SK-N-SH (cell line): Measurements from ENCODE around the gene ANAPC2. TPM values are rescaled to one million over a fixed set of nuclear protein-coding genes. Genes with fewer than 3 reads are reported as not detected.
A peak's percentile ranks its signal among the peaks of the same experiment; 100 is the strongest.

ENCODE experiments used
- CTCF ChIA-PET: fragments of 300-600, 350-600 bp; formaldehyde crosslinking; extraction: SDS; loops from one replicate; lab custom pipeline; 2021; lab: Yijun Ruan, JAX
- POLR2A ChIA-PET: fragments of 350-600 bp; sonication (Branson Sonifier 250); formaldehyde crosslinking; extraction: SDS; loops from one replicate; lab custom pipeline; 2020; ENCODE audit warnings: antibody characterized with exemption, inconsistent platforms; lab: Yijun Ruan, JAX
- DNase-seq: peaks from one replicate; pipeline ENCODE4 v3.0.0; 2012
- H2AFZ ChIP-seq: fragments of 200-600 bp; sonication (generic); 2 replicates; pipeline ENCODE4 v1.8.1; 2016; ENCODE audit warnings: antibody characterized with exemption, mild to moderate bottlenecking, low read depth
- H3F3A ChIP-seq: fragments of 200-600 bp; sonication (generic); replicated peaks from 2 replicates; pipeline ENCODE3; 2016; ENCODE audit warnings: antibody characterized with exemption, mild to moderate bottlenecking; ENCODE audit not compliant: insufficient read depth
- H3K27ac ChIP-seq, 2 experiments: fragments of 200-500 bp in 1 of 2; fragments of 200-600 bp in 1 of 2; sonication (Bioruptor generic) in 1 of 2; sonication (generic), shearing (Covaris generic) in 1 of 2; 2 replicates each; pipeline versions ENCODE4 v1.5.1 to v1.6.1; 2014 to 2016; ENCODE audit warnings: low read depth in 2 of 2, inconsistent platforms in 1 of 2, low read length in 1 of 2, mild to moderate bottlenecking in 1 of 2, mixed read lengths in 1 of 2
- H3K27me3 ChIP-seq: fragments of 200-600 bp; sonication (generic), shearing (Covaris generic); 2 replicates; pipeline ENCODE4 v1.6.1; 2016; ENCODE audit warnings: mixed run types; ENCODE audit not compliant: insufficient read depth
- H3K36me3 ChIP-seq, 2 experiments: fragments of 200-500 bp in 1 of 2; fragments of 200-600 bp in 1 of 2; sonication (Bioruptor generic) in 1 of 2; sonication (generic) in 1 of 2; replicated peaks in 1 of 2; 2 replicates each; pipeline versions ENCODE3 to v1.5.1; 2014 to 2016; ENCODE audit warnings: low read length in 1 of 2, mild to moderate bottlenecking in 1 of 2; ENCODE audit not compliant: insufficient read depth in 2 of 2, control insufficient read depth in 1 of 2
- H3K4me1 ChIP-seq, 2 experiments: fragments of 200-500 bp in 1 of 2; fragments of 200-600 bp in 1 of 2; sonication (Bioruptor generic) in 1 of 2; sonication (generic), shearing (Covaris generic) in 1 of 2; 2 replicates each; pipeline versions ENCODE4 v1.5.1 to v1.6.1; 2014 to 2016; ENCODE audit warnings: low read depth in 1 of 2, low read length in 1 of 2, mixed run types in 1 of 2; ENCODE audit not compliant: insufficient read depth in 2 of 2, control insufficient read depth in 1 of 2
- H3K4me2 ChIP-seq: fragments of 200-600 bp; sonication (generic), shearing (Covaris generic); 2 replicates; pipeline ENCODE4 v1.6.1; 2017; ENCODE audit warnings: mixed run types
- H3K4me3 ChIP-seq, 2 experiments: fragments of 200-500 bp in 1 of 2; fragments of 200-600 bp in 1 of 2; sonication (Bioruptor generic) in 1 of 2; sonication (generic), shearing (Covaris generic) in 1 of 2; 2 replicates each; pipeline versions ENCODE4 v1.5.1 to v1.8.1; 2014 to 2016; ENCODE audit warnings: low read depth in 2 of 2, inconsistent platforms in 1 of 2, low read length in 1 of 2, mild to moderate bottlenecking in 1 of 2, mixed read lengths in 1 of 2, moderate library complexity in 1 of 2
- H3K79me2 ChIP-seq: fragments of 200-600 bp; sonication (generic); 2 replicates; pipeline ENCODE4 v1.8.1; 2017; ENCODE audit warnings: mild to moderate bottlenecking; ENCODE audit not compliant: insufficient read depth
- H3K9ac ChIP-seq: fragments of 200-600 bp; sonication (generic); 2 replicates; pipeline ENCODE4 v1.6.1; 2017; ENCODE audit warnings: mixed run types
- H3K9me2 ChIP-seq: fragments of 200-600 bp; sonication (generic); 2 replicates; pipeline ENCODE4 v1.6.1; 2017; ENCODE audit warnings: mixed run types
- H3K9me3 ChIP-seq: fragments of 200-600 bp; sonication (generic); 2 replicates; pipeline ENCODE4 v1.6.1; 2017; ENCODE audit warnings: mixed run types, mild to moderate bottlenecking, moderate library complexity
- H4K20me1 ChIP-seq: fragments of 200-600 bp; sonication (generic); 2 replicates; pipeline ENCODE4 v1.6.1; 2017; ENCODE audit warnings: mild to moderate bottlenecking, mixed run types; ENCODE audit not compliant: insufficient read depth
- CHD2 ChIP-seq: fragments of 150-350 bp; IDR thresholded peaks from 2 replicates; pipeline ENCODE4 v1.6.1; 2018; ENCODE audit warnings: low read length; ENCODE audit not compliant: partially characterized antibody
- CTCF ChIP-seq: fragments of 200-600 bp; sonication (generic); IDR thresholded peaks from 2 replicates; pipeline ENCODE4 v1.6.1; 2017; ENCODE audit warnings: antibody characterized with exemption, mild to moderate bottlenecking, moderate library complexity
- ELF1 ChIP-seq: IDR thresholded peaks from 2 replicates; pipeline ENCODE4 v1.4.0; 2012
- FOXM1 ChIP-seq: IDR thresholded peaks from 2 replicates; pipeline ENCODE4 v1.4.0; 2012; ENCODE audit warnings: low read depth, mild to moderate bottlenecking
- GABPA ChIP-seq: IDR thresholded peaks from 2 replicates; pipeline ENCODE4 v1.4.0; 2012; ENCODE audit warnings: low read depth, mild to moderate bottlenecking
- GATA2 ChIP-seq: sonication (generic); formaldehyde crosslinking; IDR thresholded peaks from 2 replicates; pipeline ENCODE4 v1.5.0; 2020; ENCODE audit warnings: mild to moderate bottlenecking, missing genetic modification reagents
- MXI1 ChIP-seq: IDR thresholded peaks from 2 replicates; pipeline ENCODE4 v1.6.1; 2012; ENCODE audit warnings: mild to moderate bottlenecking, low read depth, low read length, improper control_type of control experiment
- NFIC ChIP-seq: IDR thresholded peaks from 2 replicates; pipeline ENCODE4 v1.4.0; 2012; ENCODE audit warnings: borderline replicate concordance
- NRF1 ChIP-seq: IDR thresholded peaks from 2 replicates; pipeline ENCODE4 v1.6.1; 2012; ENCODE audit warnings: low read depth, mild to moderate bottlenecking, low read length
- PBX3 ChIP-seq: IDR thresholded peaks from 2 replicates; pipeline ENCODE4; 2012
- RAD21 ChIP-seq: IDR thresholded peaks from 2 replicates; pipeline ENCODE4 v1.6.1; 2012; ENCODE audit warnings: mild to moderate bottlenecking, low read length
- RCOR1 ChIP-seq: fragments of 150-350 bp; IDR thresholded peaks from 2 replicates; pipeline ENCODE4 v1.6.1; 2017; ENCODE audit warnings: antibody characterized with exemption, low read length
- REST ChIP-seq: IDR thresholded peaks from 2 replicates; pipeline ENCODE4 v1.6.1; 2012; ENCODE audit warnings: mild to moderate bottlenecking, low read depth, low read length, moderate library complexity
- RFX5 ChIP-seq: IDR thresholded peaks from 2 replicates; pipeline ENCODE4 v1.6.1; 2012; ENCODE audit warnings: mild to moderate bottlenecking, improper control_type of control experiment, low read length
- RXRA ChIP-seq: IDR thresholded peaks from 2 replicates; pipeline ENCODE4 v1.4.0; 2012; ENCODE audit warnings: low read depth, mild to moderate bottlenecking, borderline replicate concordance
- SMC3 ChIP-seq: IDR thresholded peaks from 2 replicates; pipeline ENCODE4 v1.6.1; 2012; ENCODE audit warnings: low read depth, low read length, improper control_type of control experiment
- WGBS: methylation state at CpG from one replicate; pipeline ENCODE4 v1.1.6; 2017; ENCODE audit warnings: low lambda C conversion rate; 5-methylcytosine and 5-hydroxymethylcytosine counted together
- polyA plus RNA-seq, 3 experiments: library from polyadenylated mRNA; depleted of rRNA; stranded (reverse); fragments of >200 nt; gene quantifications; 2 replicates each; pipeline ENCODE4 v1.2.3, GENCODE V29; 2012

Gene ANAPC2
- polyA plus RNA-seq, 1 of the 3 experiments (the other 2 are of a cell fraction) = 35.1 TPM

GRCh38 chr9:137138058-137138721, 50.2 kb downstream of the ANAPC2 start:
- Histone ChIP-seq H2AFZ (no peak overlapping the region), H3K9ac (no peak overlapping the region), H3K4me2 (peak overlapping the region; percentile 73; the same call in 1 of the 2 replicates), H3K9me3 (no peaks in the 10 kb centered on the region), H3K9me2 (no peaks in the 10 kb centered on the region), H3K27me3 (peaks cover 14% of the 10 kb centered on the region), H3F3A (no peaks in the 10 kb centered on the region), H4K20me1 (no peaks in the 10 kb centered on the region), H3K79me2 (no peaks in the 10 kb centered on the region), H3K27ac (peak overlapping the region in 1 of 2 experiments; percentile 51; a peak in 1 of 4 replicates), H3K4me3 (peak overlapping the region in 1 of 2 experiments; percentile 35; a peak in 1 of 4 replicates), H3K36me3 (no peaks in the 10 kb centered on the region), H3K4me1 (peaks cover 0 to 8% of the 10 kb centered on the region in 2 experiments; a peak in 1 of 4 replicates)
- ChIA-PET CTCF (interaction anchor here (0.6 to 3.1 kb wide), 11 partner anchors 9 to 190 kb away, joined by 3 to 14 read pairs (median 4); partner anchors contain the start of genes ANAPC2, RNF224, SSNA1 and TMEM210), POLR2A (interaction anchor here (1.0 to 3.0 kb wide), 15 partner anchors 8 to 103 kb away, joined by 3 to 32 read pairs (median 5); partner anchors contain the start of genes LRRC26, RNF224, TPRN and TUBB4B)
- WGBS = 8% methylated on average over 24 of the region's 25 CpGs
- DNase-seq = peak; percentile 96
- TF ChIP-seq ELF1 (no peak), GATA2 (CRISPR knock-in tag) (no peak), PBX3 (no peak), GABPA (no peak), NFIC (no peak), RAD21 (no peak), REST (no peak), CTCF (no peak), NRF1 (no peak), RXRA (no peak), CHD2 (no peak), SMC3 (no peak), RCOR1 (no peak), RFX5 (peak; percentile 9; the same call in 1 of the 2 replicates), MXI1 (peak; percentile 47; the same call in 1 of the 2 replicates), FOXM1 (no peak)
